Naive B cell (primary cell): Measurements from ENCODE around the gene PDP2. TPM values are rescaled to one million over a fixed set of nuclear protein-coding genes. Genes with fewer than 3 reads are reported as not detected.

ENCODE experiments used
- ATAC-seq, 2 donors: fragments of 150-1000 bp; cut with Tn5 transposase; 2 replicates each; pipeline ENCODE4 v1.10.0; 2021; ENCODE audit warnings: low read depth in 2 of 2, mild to moderate bottlenecking in 2 of 2, moderate library complexity in 2 of 2
- DNase-seq: peaks from one replicate; pipeline ENCODE4 v3.0.0; 2022
- H3K27ac Mint-ChIP-seq, 6 donors: one replicate each; pipeline ENCODE4 v1.8.0; 2020 to 2022; ENCODE audit warnings: mild to moderate bottlenecking in 6 of 6, mixed read lengths in 6 of 6, moderate library complexity in 5 of 6, inconsistent platforms in 2 of 6
- H3K27me3 Mint-ChIP-seq, 3 donors: one replicate each; pipeline ENCODE4 v1.8.0; 2021 to 2022; ENCODE audit warnings: mixed read lengths in 3 of 3, mild to moderate bottlenecking in 1 of 3
- H3K36me3 Mint-ChIP-seq, 2 donors: one replicate each; pipeline ENCODE4 v1.8.0; 2020 to 2022; ENCODE audit warnings: mixed read lengths in 2 of 2, inconsistent platforms in 1 of 2, mild to moderate bottlenecking in 1 of 2
- H3K4me1 Mint-ChIP-seq, 3 donors: one replicate each; pipeline ENCODE4 v1.8.0; 2020 to 2022; ENCODE audit warnings: mixed read lengths in 3 of 3, inconsistent platforms in 1 of 3, mild to moderate bottlenecking in 1 of 3, moderate library complexity in 1 of 3
- H3K4me3 Mint-ChIP-seq, 8 donors: one replicate each; pipeline ENCODE4 v1.8.0; 2020 to 2022; ENCODE audit warnings: mild to moderate bottlenecking in 8 of 8, mixed read lengths in 8 of 8, moderate library complexity in 8 of 8, inconsistent platforms in 2 of 8
- H3K9me3 Mint-ChIP-seq, 7 donors: one replicate each; pipeline ENCODE4 v1.8.0; 2020 to 2022; ENCODE audit warnings: mixed read lengths in 7 of 7, mild to moderate bottlenecking in 5 of 7, inconsistent platforms in 2 of 7, moderate library complexity in 1 of 7
- polyA plus RNA-seq, 6 donors: library from polyadenylated mRNA; unstranded; fragments of 300-500 nt; fragmentation: Illumina TruSeq; gene quantifications; one replicate each; pipeline ENCODE4 v1.2.3, GENCODE V29; 2021; ENCODE audit warnings: low read depth in 6 of 6

The PDP2 gene
- polyA plus RNA-seq, 6 donors from 2014 or later: 1.4 to 5.8 (median 1.8) TPM

DNA sequence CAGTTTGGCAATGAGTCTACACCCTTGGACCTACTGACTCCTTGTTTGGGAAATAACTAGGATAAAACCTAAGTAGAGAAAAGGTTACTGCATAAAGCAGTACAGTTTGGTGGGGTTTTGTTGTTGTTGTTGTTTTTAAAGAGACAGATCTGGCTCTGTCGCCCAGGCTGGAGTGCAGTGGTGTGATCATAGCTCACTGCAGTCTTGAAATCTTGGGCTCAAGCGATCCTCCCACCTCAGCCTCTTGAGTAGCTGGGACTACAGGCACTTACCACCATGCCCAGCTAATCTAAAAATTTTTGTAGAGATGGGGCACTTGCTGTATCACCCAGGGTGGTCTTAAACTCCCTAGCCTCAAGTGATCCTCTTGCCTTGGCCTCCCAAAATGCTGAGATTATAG is 1.2 kb downstream of the PDP2 start:
- Mint-ChIP-seq H3K27me3 (no peaks in the 10 kb centered on the region), H3K4me3 (peak overlapping the region; percentile 9 to 96 (median 74)), H3K4me1 (peaks cover 12 to 21% (median 18%) of the 10 kb centered on the region in 3 donors), H3K9me3 (no peaks in the 10 kb centered on the region), H3K36me3 (peaks cover 0 to 7% of the 10 kb centered on the region in 2 donors), H3K27ac (peak overlapping the region in 1 of 6 donors; percentile 72)
- no peak for ATAC-seq
- no peak for DNase-seq

GRCh38 chr16:66881964-66882508 is 1.7 kb downstream of the PDP2 start:
- DNase-seq: no peak

DNA sequence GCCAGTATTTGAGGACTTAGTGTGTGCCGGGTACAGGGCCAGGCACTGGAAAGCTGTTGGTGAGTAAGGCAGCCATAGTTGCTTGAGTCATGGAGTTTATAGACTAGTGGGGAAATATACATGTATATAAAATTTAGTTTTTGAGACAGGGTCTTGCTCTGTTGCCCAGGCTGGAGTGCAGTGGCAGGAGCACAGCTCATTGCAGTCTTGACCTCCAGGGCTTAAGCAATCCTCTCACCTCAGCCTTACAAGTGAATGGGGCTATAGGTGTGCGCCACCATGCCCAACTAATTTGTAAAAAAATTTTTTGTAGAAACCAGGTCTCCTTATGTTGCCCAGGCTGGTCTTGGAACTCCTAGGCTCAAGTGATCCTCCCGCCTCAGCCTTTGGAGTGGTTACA is 2.4 kb downstream of the PDP2 start:
- ATAC-seq: no peak
- Mint-ChIP-seq H3K27ac (no peak overlapping the region), H3K27me3 (no peaks in the 10 kb centered on the region), H3K4me3 (peak overlapping the region in 1 of 8 donors; percentile 91), H3K4me1 (peaks cover 12 to 21% (median 18%) of the 10 kb centered on the region in 3 donors), H3K36me3 (peaks cover 0 to 7% of the 10 kb centered on the region in 2 donors), H3K9me3 (no peaks in the 10 kb centered on the region)
- DNase-seq: no peak

More at GRCh38 chr16:66881964-66882508, 1.7 kb downstream of the PDP2 start:
- H3K36me3 Mint-ChIP-seq: peaks cover 0 to 7% of the 10 kb centered on the region in 2 donors
- no peaks in the 10 kb centered on the region for H3K9me3 Mint-ChIP-seq
- H3K27ac Mint-ChIP-seq: no peak overlapping the region
- peak overlapping the region in 7 of 8 donors; percentile 35 to 95 (median 54) for H3K4me3 Mint-ChIP-seq
- no peaks in the 10 kb centered on the region for H3K27me3 Mint-ChIP-seq
- ATAC-seq: no peak
- H3K4me1 Mint-ChIP-seq: peaks cover 12 to 21% (median 18%) of the 10 kb centered on the region in 3 donors

GRCh38 chr16:66885491-66885890 is 5.2 kb downstream of the PDP2 start:
- H3K9me3 Mint-ChIP-seq: no peaks in the 10 kb centered on the region
- H3K4me3 Mint-ChIP-seq: no peak overlapping the region
- H3K27ac Mint-ChIP-seq: no peak overlapping the region

GRCh38 chr16:66886321-66886720 is 6.0 kb downstream of the PDP2 start:
- Mint-ChIP-seq H3K4me3 (no peak overlapping the region), H3K36me3 (peaks cover 0 to 7% of the 10 kb centered on the region in 2 donors), H3K27me3 (no peaks in the 10 kb centered on the region), H3K27ac (no peak overlapping the region), H3K9me3 (no peaks in the 10 kb centered on the region), H3K4me1 (peaks cover 5 to 8% (median 7%) of the 10 kb centered on the region in 3 donors)
- ATAC-seq (no peak), DNase-seq (no peak)

More at GRCh38 chr16:66885491-66885890, 5.2 kb downstream of the PDP2 start:
- ATAC-seq (no peak), DNase-seq (no peak)
- Mint-ChIP-seq H3K4me1 (peaks cover 7 to 8% (median 7%) of the 10 kb centered on the region in 3 donors), H3K27me3 (no peaks in the 10 kb centered on the region), H3K36me3 (peaks cover 0 to 7% of the 10 kb centered on the region in 2 donors)

GRCh38 chr16:66886914-66887313 is 6.6 kb downstream of the PDP2 start:
- H3K9me3 Mint-ChIP-seq: no peaks in the 10 kb centered on the region
- DNase-seq: no peak
- no peak overlapping the region for H3K27ac Mint-ChIP-seq
- no peak for ATAC-seq
- peaks cover 3 to 5% (median 5%) of the 10 kb centered on the region in 3 donors for H3K4me1 Mint-ChIP-seq
- H3K27me3 Mint-ChIP-seq: no peaks in the 10 kb centered on the region
- no peak overlapping the region for H3K4me3 Mint-ChIP-seq
- H3K36me3 Mint-ChIP-seq: peaks cover 0 to 7% of the 10 kb centered on the region in 2 donors

DNA sequence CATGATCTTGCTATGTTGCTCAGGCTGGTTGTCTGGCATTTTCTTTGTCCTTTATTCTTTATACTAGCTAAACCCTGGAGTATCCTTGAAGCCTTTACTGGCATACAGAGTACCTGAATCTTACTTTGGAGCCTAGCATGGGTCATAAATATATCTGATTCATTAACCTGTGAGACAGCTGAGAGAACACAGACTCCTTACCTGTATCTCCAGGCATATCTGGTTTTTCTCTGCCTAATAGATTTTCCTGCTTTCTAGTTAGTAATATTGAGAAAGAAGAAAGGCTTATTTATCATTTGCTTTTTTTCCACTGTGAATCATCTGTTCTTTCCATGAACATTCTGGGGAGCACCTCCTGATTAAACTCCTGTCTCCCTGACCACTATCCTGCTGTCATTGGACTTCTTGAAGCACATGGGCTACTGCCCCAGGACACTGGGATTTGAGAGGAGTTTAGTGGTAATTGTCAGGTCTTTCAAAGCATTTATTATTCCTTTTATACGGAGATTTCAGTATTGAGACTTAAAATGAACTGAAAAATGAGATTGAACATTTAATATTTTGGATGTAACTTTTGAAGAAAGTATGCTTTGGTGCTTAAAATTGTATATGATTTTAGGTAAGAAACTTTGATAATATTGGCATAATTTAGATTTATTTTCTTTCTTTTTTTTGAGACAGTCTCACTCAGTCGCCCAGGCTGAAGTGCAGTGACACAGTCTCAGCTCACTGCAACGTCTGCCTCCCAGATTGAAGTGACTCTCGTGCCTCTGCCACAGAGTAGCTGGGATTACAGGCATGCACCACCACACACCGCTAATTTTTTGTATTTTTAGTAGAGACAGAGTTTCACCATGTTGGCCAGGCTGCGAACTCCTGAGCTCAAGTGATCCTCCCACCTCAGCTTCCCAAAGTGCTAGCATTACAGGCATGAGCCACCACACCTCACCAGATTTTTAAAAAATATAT is 8.6 kb downstream of the PDP2 start:
- Mint-ChIP-seq H3K27me3 (no peaks in the 10 kb centered on the region), H3K27ac (no peak overlapping the region), H3K9me3 (no peaks in the 10 kb centered on the region), H3K36me3 (peaks cover 0 to 7% of the 10 kb centered on the region in 2 donors), H3K4me3 (no peak overlapping the region), H3K4me1 (peaks cover 0 to 5% (median 4%) of the 10 kb centered on the region in 3 donors)
- DNase-seq (no peak), ATAC-seq (no peak)

- Mint-ChIP-seq H3K9me3 (no peaks in the 10 kb centered on the region), H3K4me3 (no peak overlapping the region), H3K36me3 (peaks cover 0 to 7% of the 10 kb centered on the region in 2 donors), H3K27ac (no peak overlapping the region), H3K4me1 (peaks cover 0 to 8% (median 5%) of the 10 kb centered on the region in 3 donors), H3K27me3 (no peaks in the 10 kb centered on the region)
- DNase-seq (no peak), ATAC-seq (no peak)
Measured at GRCh38 chr16:66889622-66890021, 9.3 kb downstream of the PDP2 start.

- Mint-ChIP-seq H3K27ac (no peak overlapping the region), H3K4me3 (no peak overlapping the region), H3K36me3 (peaks cover 0 to 2% of the 10 kb centered on the region in 2 donors), H3K9me3 (no peaks in the 10 kb centered on the region), H3K4me1 (peaks cover 0 to 12% (median 0%) of the 10 kb centered on the region in 3 donors), H3K27me3 (no peaks in the 10 kb centered on the region)
- no peak for ATAC-seq
- DNase-seq: no peak
Measured at GRCh38 chr16:66890799-66891198, 10.5 kb downstream of the PDP2 start.

DNA sequence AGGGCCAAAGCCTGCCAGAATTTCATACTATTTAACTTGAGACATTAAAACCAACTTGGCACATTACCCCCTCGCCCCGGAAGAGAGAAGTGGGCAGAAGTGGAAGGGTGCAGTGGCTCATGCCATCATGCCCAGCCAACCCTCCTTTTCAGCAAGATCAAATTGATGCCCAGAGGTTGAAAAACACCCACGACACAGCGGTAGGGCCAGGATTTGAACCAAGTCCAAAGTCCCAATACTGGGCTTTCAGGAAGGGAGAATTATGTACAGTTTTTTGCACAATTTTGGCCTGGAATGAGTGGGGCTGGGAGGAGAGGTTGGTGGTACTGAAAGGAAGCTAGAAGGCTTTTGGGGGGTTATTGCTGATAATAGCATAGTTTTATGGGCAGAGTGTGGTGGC is 11.0 kb downstream of the PDP2 start:
- DNase-seq (no peak), ATAC-seq (no peak)
- Mint-ChIP-seq H3K4me1 (peaks cover 0 to 15% (median 0%) of the 10 kb centered on the region in 3 donors), H3K36me3 (no peaks in the 10 kb centered on the region), H3K27me3 (no peaks in the 10 kb centered on the region), H3K4me3 (no peak overlapping the region), H3K27ac (no peak overlapping the region), H3K9me3 (no peaks in the 10 kb centered on the region)

GRCh38 chr16:66891797-66892196 is 11.5 kb downstream of the PDP2 start:
- Mint-ChIP-seq H3K36me3 (no peaks in the 10 kb centered on the region), H3K4me1 (peaks cover 0 to 15% (median 0%) of the 10 kb centered on the region in 3 donors), H3K27ac (no peak overlapping the region), H3K9me3 (no peaks in the 10 kb centered on the region), H3K27me3 (no peaks in the 10 kb centered on the region), H3K4me3 (no peak overlapping the region)
- DNase-seq (no peak), ATAC-seq (no peak)

DNA sequence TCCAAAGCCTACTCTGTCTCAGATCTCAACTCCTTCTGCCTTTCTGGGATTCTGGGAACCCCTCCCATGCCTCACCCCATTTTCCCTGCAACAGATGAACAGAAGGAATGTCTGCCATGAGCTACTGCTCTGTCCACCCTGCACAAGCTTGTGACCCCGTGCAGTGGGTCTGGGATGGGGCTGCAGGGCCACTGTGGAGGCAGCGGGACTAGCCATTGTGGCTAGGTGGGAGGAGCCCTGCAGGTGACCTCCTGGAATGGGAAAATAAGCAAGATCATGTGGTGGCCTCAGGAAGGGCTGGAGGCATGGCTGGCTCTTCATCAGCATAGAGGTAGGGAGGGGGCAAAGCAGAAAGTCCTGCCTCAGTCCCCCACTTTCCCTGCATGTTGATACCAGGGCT is 13.7 kb downstream of the PDP2 start:
- H3K4me3 Mint-ChIP-seq: peak overlapping the region in 1 of 8 donors; percentile 67
- ATAC-seq: no peak

GRCh38 chr16:66894948-66895688 is 14.8 kb downstream of the PDP2 start:
- ATAC-seq: peak; percentile 61 to 83
- H3K4me3 Mint-ChIP-seq: no peak overlapping the region
- peak overlapping the region in 3 of 6 donors; percentile 42 to 73 (median 52) for H3K27ac Mint-ChIP-seq

More for the DNA sequence above, 13.7 kb downstream of the PDP2 start:
- no peak overlapping the region for H3K27ac Mint-ChIP-seq
- H3K9me3 Mint-ChIP-seq: no peaks in the 10 kb centered on the region
- peaks cover 0 to 4% (median 0%) of the 10 kb centered on the region in 3 donors for H3K27me3 Mint-ChIP-seq
- peaks cover 0 to 11% (median 0%) of the 10 kb centered on the region in 3 donors for H3K4me1 Mint-ChIP-seq
- DNase-seq: no peak
- no peaks in the 10 kb centered on the region for H3K36me3 Mint-ChIP-seq

More at GRCh38 chr16:66894948-66895688, 14.8 kb downstream of the PDP2 start:
- Mint-ChIP-seq H3K36me3 (no peaks in the 10 kb centered on the region), H3K9me3 (no peaks in the 10 kb centered on the region), H3K4me1 (peaks cover 0 to 11% (median 0%) of the 10 kb centered on the region in 3 donors), H3K27me3 (peaks cover 0 to 5% (median 0%) of the 10 kb centered on the region in 3 donors)
- peak; percentile 15 for DNase-seq
